Measurements from ENCODE around the gene WDR54. TPM values are rescaled to one million over a fixed set of nuclear protein-coding genes. Genes with fewer than 3 reads are reported as not detected.
A peak's percentile ranks its signal among the peaks of the same experiment; 100 is the strongest.

The WDR54 gene, protein sequence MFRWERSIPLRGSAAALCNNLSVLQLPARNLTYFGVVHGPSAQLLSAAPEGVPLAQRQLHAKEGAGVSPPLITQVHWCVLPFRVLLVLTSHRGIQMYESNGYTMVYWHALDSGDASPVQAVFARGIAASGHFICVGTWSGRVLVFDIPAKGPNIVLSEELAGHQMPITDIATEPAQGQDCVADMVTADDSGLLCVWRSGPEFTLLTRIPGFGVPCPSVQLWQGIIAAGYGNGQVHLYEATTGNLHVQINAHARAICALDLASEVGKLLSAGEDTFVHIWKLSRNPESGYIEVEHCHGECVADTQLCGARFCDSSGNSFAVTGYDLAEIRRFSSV
- 21.7 and 24.9 TPM in 2 replicates for total RNA-seq
- 46.3 and 53.0 TPM in 2 replicates for polyA plus RNA-seq
- 32.1 and 36.6 TPM in 2 replicates for polyA plus RNA-seq (2011; cell fraction: cytosol; rRNA removed)
- 25.6 and 29.4 TPM in 2 replicates for polyA plus RNA-seq (2011; cell fraction: nucleus; rRNA removed)
- polyA plus RNA-seq (2012) = 18.2 and 22.5 TPM in 2 replicates
- polyA minus RNA-seq = 32.4 and 35.7 TPM in 2 replicates
- 58.5 TPM for polyA minus RNA-seq (2011; cell fraction: cytosol; rRNA and poly(A)+ RNA removed)
- polyA minus RNA-seq (2011; cell fraction: nucleus; rRNA and poly(A)+ RNA removed) = 5.0 and 5.5 TPM in 2 replicates
- percentile 33 among the genes with signal in this experiment for Bru-seq, nascent RNA
- BruChase-seq, experiment 1, labeled RNA remaining after a 6-hour chase = percentile 44 among the genes with signal in this experiment
- percentile 43 among the genes with signal in this experiment for BruChase-seq, experiment 2, labeled RNA remaining after a 2-hour chase
- long read RNA-seq, transcript WDR54-201 (10 exons, 1,147 nt) = major isoform, 57 of 79 reads
- long read RNA-seq, transcript WDR54-211 (3 exons, 626 nt) = minor isoform, 5 of 79 reads
- long read RNA-seq, partial matches to known transcripts = 3 of 79 reads
- long read RNA-seq, other reads (novel, unspliced or antisense) = 10 of 79 reads

DNA sequence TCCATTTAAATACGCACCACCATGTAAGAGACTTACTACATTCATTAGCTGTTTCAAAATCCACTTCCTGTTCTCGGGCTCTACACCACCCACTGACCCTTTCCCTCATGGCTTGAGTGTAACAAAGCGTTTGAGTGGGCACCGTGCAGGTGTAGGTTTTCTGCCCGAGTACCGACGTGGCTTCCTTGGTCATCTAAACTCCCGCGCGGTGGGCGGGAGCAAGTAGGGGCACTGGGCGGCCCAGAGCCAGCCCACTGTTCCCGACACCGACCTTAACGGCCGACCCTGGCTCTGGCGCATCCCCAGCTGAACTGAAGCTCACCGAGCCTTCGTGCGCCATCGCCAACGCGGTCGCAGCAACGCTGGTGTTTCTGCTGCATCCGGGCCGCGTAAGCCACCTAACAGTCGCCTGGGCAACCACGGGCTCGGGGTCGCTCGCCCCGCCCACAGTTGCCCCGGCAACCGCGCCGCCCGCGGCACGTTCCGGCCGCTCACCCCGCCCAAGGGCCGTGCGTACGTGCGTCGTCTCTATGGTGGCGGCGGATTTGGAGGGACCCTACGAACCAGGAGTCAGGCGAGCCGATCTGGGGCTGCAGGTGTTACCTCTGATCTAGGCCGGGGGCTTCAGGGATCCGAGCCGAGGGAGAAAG is at the start of gene WDR54, which contains the start of gene C2orf81:
Gene WDR54, plus strand, starts transcription at position 510 of the 650 bp plus-strand sequence. CDS start 424 bp downstream, outside the sequence.
Gene C2orf81, minus strand, starts transcription at position 399 of the 650 bp plus-strand sequence. Its CDS starts 59 bp downstream, at position 340.
- Histone ChIP-seq H3K27ac (ENCODE audit: insufficient read depth, low read depth, low read length) (no peak within 1 kb of the TSS), H3K4me2 (ENCODE audit: insufficient read depth, low read length) (peak within 1 kb of the TSS; percentile 69), H3K79me2 (ENCODE audit: control insufficient read depth, insufficient read depth, low read length) (no peaks in the 10 kb centered on the region), H4K20me1 (replicated peaks; ENCODE audit: control insufficient read depth, extremely low read depth, insufficient read depth, low read length) (no peaks in the 10 kb centered on the region), H3K4me3 (replicated peaks in 1 of 3; ENCODE audit: insufficient read depth in 1 of 3, low read depth in 1 of 3, low read length in 3 of 3) (peak within 1 kb of the TSS; percentile 43 to 73 (median 66)), H3K36me3 (ENCODE audit: control insufficient read depth in 2 of 2, extremely low read depth in 1 of 2, insufficient read depth in 2 of 2, low read length in 2 of 2) (peaks cover 0 to 8% of the 10 kb centered on the region in 2 experiments), H3K9ac (replicated peaks; ENCODE audit: extremely low read depth, insufficient read depth, low read length) (peak within 1 kb of the TSS; percentile 20), H2AFZ (ENCODE audit: low read depth, low read length) (peak within 1 kb of the TSS; percentile 87), H3K4me1 (ENCODE audit: control insufficient read depth, extremely low read depth, insufficient read depth, low read length) (peaks cover 9% of the 10 kb centered on the region), H3K27me3 (ENCODE audit: control insufficient read depth in 2 of 2, insufficient read depth in 2 of 2, low read length in 2 of 2) (peaks cover 7 to 14% of the 10 kb centered on the region in 2 experiments), H3K9me3 (replicated peaks; ENCODE audit: control insufficient read depth, insufficient read depth, low read length) (no peaks in the 10 kb centered on the region), H3K9me1 (replicated peaks; ENCODE audit: control insufficient read depth, extremely low read depth, insufficient read depth, low read length) (no peaks in the 10 kb centered on the region)
- peak; percentile 94 for FAIRE-seq
- ChIA-PET POLR2A (interaction anchor here (1.1 kb wide), 1 partner anchor 19 kb away, joined by 3 read pairs; no protein-coding TSS in a partner anchor), CTCF (interaction anchor here (2.2 kb wide), 1 partner anchor 30 kb away, joined by 7 read pairs; no protein-coding TSS in a partner anchor)
- peak; percentile 86 for DNase-seq (ENCODE audit: low read depth, low spot score)
- no TSS peak for BruUV-seq (replicated peaks)
- TF ChIP-seq EZH2 (IDR thresholded peaks at IDR 0.05; ENCODE audit: borderline replicate concordance, low read depth, low read length, severe bottlenecking) (peak; percentile 40), POLR2AphosphoS5 (IDR thresholded peaks at IDR 0.05; ENCODE audit: insufficient read depth, low read depth, low read length) (peak; percentile 38), FOS (IDR thresholded peaks at IDR 0.05; ENCODE audit: borderline replicate concordance, insufficient read depth, low read length) (no peak)
- TF ChIP-seq, protein P1, sequence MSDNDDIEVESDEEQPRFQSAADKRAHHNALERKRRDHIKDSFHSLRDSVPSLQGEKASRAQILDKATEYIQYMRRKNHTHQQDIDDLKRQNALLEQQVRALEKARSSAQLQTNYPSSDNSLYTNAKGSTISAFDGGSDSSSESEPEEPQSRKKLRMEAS (IDR thresholded peaks at IDR 0.05; ENCODE audit: insufficient read depth, insufficient read length) = peak; percentile 91
- dilution Hi-C loops (cut with MboI; ENCODE audit: extremely low pct_ligation_motif_present, low sequenced_read_pairs) (no loop called here), intact Hi-C loops (cut with micrococcal nuclease) (loop anchor here (1.0 kb wide), 2 partner anchors 19 to 33 kb away; no protein-coding TSS in a partner anchor)
